Spleen (tissue), 7 donors: ENCODE data around the gene KNL1.

ENCODE experiments used
- CTCF ChIP-seq, 11 experiments: fragments of 200-600 bp in 7 of 11; fragments of 450-650 bp in 4 of 11; sonication (generic) in 4 of 11; IDR thresholded peaks in 8 of 11; conservative IDR thresholded peaks in 3 of 11; 1 replicate in 7 of 11; 2 replicates in 4 of 11; pipeline versions ENCODE4 v1.4.0 to v1.8.0; 2016 to 2021; ENCODE audit warnings: antibody characterized with exemption in 11 of 11, inconsistent platforms in 4 of 11, mild to moderate bottlenecking in 1 of 11
- POLR2A ChIP-seq, 3 donors: fragments of 450-650 bp; IDR thresholded peaks; one replicate each; pipeline ENCODE4 v1.5.1; 2017; ENCODE audit warnings: antibody characterized with exemption in 3 of 3, mild to moderate bottlenecking in 1 of 3
- POLR2AphosphoS5 ChIP-seq, 3 donors: sonication (generic); formaldehyde crosslinking; IDR thresholded peaks; one replicate each; pipeline ENCODE4 v1.5.1; 2017; ENCODE audit warnings: antibody characterized with exemption in 3 of 3
- donor health status: DM: no; HTN: no; CAD: no; lungs with moderate emphysema.
- donor health status: DM: no; HTN: no; CAD: no.
- donor health status: DM: no; HTN: no; CAD: no.

GRCh38 chr15:40549894-40550293 lies 44.2 kb upstream of the KNL1 start:
- TF ChIP-seq CTCF (IDR thresholded peaks at IDR 0.05 in 8 of 11, conservative IDR thresholded peaks at IDR 0.05 in 3 of 11), result no peak
- TF ChIP-seq POLR2A (IDR thresholded peaks at IDR 0.05), result no peak
- TF ChIP-seq POLR2AphosphoS5 (IDR thresholded peaks at IDR 0.05), result no peak
